Sigmoid colon (tissue), 7 donors: ENCODE data around the gene CDPF1. TPM values are rescaled to one million over a fixed set of nuclear protein-coding genes. Genes with fewer than 3 reads are reported as not detected.

Source experiments
- DNase-seq: peaks from one replicate; pipeline ENCODE4 v3.0.0-alpha.2; 2019
- H3K27ac ChIP-seq, 4 donors: fragments of 200-600 bp; sonication (generic); one replicate each; pipeline ENCODE4 v1.5.1; 2016 to 2019; ENCODE audit warnings: mild to moderate bottlenecking in 1 of 4
- H3K27me3 ChIP-seq, 3 donors: fragments of 200-600 bp; sonication (generic); one replicate each; pipeline ENCODE4 v1.5.1; 2019; ENCODE audit warnings: mild to moderate bottlenecking in 1 of 3
- H3K36me3 ChIP-seq, 4 donors: fragments of 200-600 bp; sonication (generic); one replicate each; pipeline ENCODE4 v1.5.1; 2016 to 2019
- H3K4me1 ChIP-seq, 4 donors: fragments of 200-600 bp; sonication (generic); one replicate each; pipeline ENCODE4 v1.5.1; 2017 to 2019
- H3K4me3 ChIP-seq, 4 donors: fragments of 200-600 bp; sonication (generic); one replicate each; pipeline ENCODE4 v1.5.1; 2017 to 2019; ENCODE audit warnings: mild to moderate bottlenecking in 2 of 4, moderate library complexity in 1 of 4
- H3K9me3 ChIP-seq, 4 donors: fragments of 200-600 bp in 3 of 4; sonication (generic) in 3 of 4; one replicate each; pipeline versions ENCODE4 v1.5.1 to v1.6.1; 2013 to 2019
- EP300 ChIP-seq, 4 donors: sonication (generic); formaldehyde crosslinking; IDR thresholded peaks; one replicate each; pipeline ENCODE4 v1.6.1; 2017; ENCODE audit warnings: antibody characterized with exemption in 4 of 4
- POLR2A ChIP-seq, 2 donors: fragments of 450-650 bp; IDR thresholded peaks; one replicate each; pipeline ENCODE4 v1.6.1; 2016; ENCODE audit warnings: antibody characterized with exemption in 2 of 2, mild to moderate bottlenecking in 2 of 2, moderate library complexity in 2 of 2
- POLR2AphosphoS5 ChIP-seq, 4 donors: sonication (generic); formaldehyde crosslinking; IDR thresholded peaks; one replicate each; pipeline ENCODE4 v1.6.1; 2017; ENCODE audit warnings: antibody characterized with exemption in 4 of 4
- WGBS, 2 donors: extraction: QIAGEN DNeasy Blood & Tissue Kit; methylation state at CpG; one replicate each; pipeline ENCODE4 v1.1.7; 2013; 5-methylcytosine and 5-hydroxymethylcytosine counted together
- intact Hi-C: fragments of 100-400 bp; cut with DNase I; formaldehyde crosslinking; loops from one replicate; pipeline ENCODE4 v1.15.1; 2023
- polyA plus RNA-seq, 3 donors: library from polyadenylated mRNA; stranded (reverse); fragments of 200-250 nt; gene quantifications; one replicate each; pipeline ENCODE4 v1.2.3, GENCODE V29; 2013
- total RNA-seq, 4 donors: library from RNA; depleted of rRNA; stranded (reverse); fragments of >200 nt; gene quantifications; one replicate each; pipeline ENCODE4 v1.1.0, GENCODE V29; 2016
- TF ChIP-seq, protein P1 (sequence below), 4 experiments: fragments of 450-650 bp in 3 of 4; fragments of 200-600 bp in 1 of 4; IDR thresholded peaks; one replicate each; pipeline ENCODE4 v1.5.1; 2016 to 2019; ENCODE audit warnings: antibody characterized with exemption in 4 of 4, mild to moderate bottlenecking in 3 of 4, moderate library complexity in 2 of 4
- donor health status: healthy with polysubstance abuse.
- donor health status: Bipolar disorder and iron deficiency.
- donor health status: healthy.

CDPF1 gene
- total and polyA plus RNA-seq, 7 donors = 7.9 to 18.9 (median 15.8) TPM

DNA sequence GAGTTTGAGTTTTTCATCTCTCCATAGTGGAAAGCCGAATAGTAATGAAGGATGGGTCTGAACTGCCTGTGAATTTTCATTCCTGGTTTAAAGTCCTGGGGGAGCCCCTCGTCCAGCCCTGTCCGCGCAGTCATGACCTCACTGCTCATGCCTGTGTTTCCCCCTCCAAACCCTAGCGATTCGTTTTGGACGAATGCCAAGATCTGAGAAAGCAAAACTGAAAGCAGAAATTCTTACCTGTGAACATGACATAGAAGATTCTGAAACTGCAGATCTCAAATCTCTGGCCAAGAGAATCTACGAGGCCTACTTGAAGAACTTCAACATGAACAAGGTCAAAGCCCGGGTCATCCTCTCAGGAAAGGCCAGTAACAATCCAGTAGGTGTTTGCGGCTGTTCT, 30.5 kb downstream of the CDPF1 start:
- no peak for DNase-seq
- H3K4me1 ChIP-seq = no peaks in the 10 kb centered on the region
- H3K9me3 ChIP-seq = no peaks in the 10 kb centered on the region
- H3K4me3 ChIP-seq = no peak overlapping the region
- 58 to 70% methylated on average over 10 of the region's 10 CpGs for WGBS, 2 donors
- no peak overlapping the region for H3K27ac ChIP-seq
- intact Hi-C loops = no loop called here
- TF ChIP-seq, protein P1, sequence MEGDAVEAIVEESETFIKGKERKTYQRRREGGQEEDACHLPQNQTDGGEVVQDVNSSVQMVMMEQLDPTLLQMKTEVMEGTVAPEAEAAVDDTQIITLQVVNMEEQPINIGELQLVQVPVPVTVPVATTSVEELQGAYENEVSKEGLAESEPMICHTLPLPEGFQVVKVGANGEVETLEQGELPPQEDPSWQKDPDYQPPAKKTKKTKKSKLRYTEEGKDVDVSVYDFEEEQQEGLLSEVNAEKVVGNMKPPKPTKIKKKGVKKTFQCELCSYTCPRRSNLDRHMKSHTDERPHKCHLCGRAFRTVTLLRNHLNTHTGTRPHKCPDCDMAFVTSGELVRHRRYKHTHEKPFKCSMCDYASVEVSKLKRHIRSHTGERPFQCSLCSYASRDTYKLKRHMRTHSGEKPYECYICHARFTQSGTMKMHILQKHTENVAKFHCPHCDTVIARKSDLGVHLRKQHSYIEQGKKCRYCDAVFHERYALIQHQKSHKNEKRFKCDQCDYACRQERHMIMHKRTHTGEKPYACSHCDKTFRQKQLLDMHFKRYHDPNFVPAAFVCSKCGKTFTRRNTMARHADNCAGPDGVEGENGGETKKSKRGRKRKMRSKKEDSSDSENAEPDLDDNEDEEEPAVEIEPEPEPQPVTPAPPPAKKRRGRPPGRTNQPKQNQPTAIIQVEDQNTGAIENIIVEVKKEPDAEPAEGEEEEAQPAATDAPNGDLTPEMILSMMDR (IDR thresholded peaks at IDR 0.05) = no peak
- TF ChIP-seq POLR2A (IDR thresholded peaks at IDR 0.05) (no peak), POLR2AphosphoS5 (IDR thresholded peaks at IDR 0.05) (no peak), EP300 (IDR thresholded peaks at IDR 0.05) (no peak)
- H3K27me3 ChIP-seq = no peaks in the 10 kb centered on the region
- peaks cover 5 to 82% (median 38%) of the 10 kb centered on the region in 4 donors for H3K36me3 ChIP-seq

DNA sequence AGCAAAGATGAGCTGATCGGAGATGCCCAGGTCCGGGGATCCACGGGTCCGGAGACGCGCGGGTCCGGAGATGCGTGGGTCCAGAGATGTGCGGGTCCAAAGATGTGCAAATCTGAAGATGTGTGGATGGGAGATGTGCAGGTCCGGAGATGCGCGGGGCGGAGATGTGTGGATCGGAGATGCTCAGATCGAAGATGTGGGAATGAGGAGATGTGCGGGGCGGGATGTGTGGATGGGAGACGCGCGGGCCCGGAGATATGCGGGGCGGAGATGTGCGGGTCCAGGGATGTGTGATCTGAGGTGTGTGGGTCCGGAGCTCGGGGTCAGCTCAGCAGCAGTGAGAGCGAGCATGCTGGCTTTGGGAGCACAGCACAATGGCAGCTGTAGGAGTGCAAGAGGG, 35.5 kb downstream of the CDPF1 start:
- Histone ChIP-seq H3K27me3 (no peaks in the 10 kb centered on the region), H3K36me3 (peaks cover 3 to 62% (median 22%) of the 10 kb centered on the region in 4 donors), H3K27ac (no peak overlapping the region), H3K9me3 (peaks cover 2 to 3% (median 2%) of the 10 kb centered on the region in 4 donors), H3K4me3 (no peak overlapping the region), H3K4me1 (no peaks in the 10 kb centered on the region)
- 96 to 99% methylated on average over 28 of the region's 28 CpGs for WGBS, 2 donors
- no peak for DNase-seq
- TF ChIP-seq, protein P1 (IDR thresholded peaks at IDR 0.05) = no peak
- TF ChIP-seq POLR2AphosphoS5 (IDR thresholded peaks at IDR 0.05) (no peak), POLR2A (IDR thresholded peaks at IDR 0.05) (no peak), EP300 (IDR thresholded peaks at IDR 0.05) (no peak)
- intact Hi-C loops = no loop called here

DNA sequence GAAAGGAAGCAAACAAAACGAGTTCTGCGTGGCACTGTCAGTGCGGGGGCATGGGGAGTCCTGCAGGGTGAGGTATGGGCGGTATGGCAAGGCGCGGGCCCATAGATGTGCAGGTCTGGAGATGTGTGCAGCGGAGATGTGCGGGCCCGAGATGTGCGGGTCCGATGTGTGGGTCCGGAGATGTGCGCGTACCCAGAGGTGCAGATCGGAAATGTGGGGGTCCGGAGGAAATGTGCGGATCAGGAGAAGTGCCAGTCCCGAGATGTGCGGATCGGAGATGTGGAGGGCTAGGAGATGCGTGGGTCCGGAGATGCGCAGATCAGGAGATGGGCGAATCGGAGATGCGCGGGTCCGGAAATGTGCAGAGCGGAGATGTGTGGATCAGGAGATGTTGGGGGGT, 35.9 kb downstream of the CDPF1 start:
- H3K27me3 ChIP-seq = no peaks in the 10 kb centered on the region
- no peak for TF ChIP-seq EP300 (IDR thresholded peaks at IDR 0.05)
- TF ChIP-seq, protein P1 (IDR thresholded peaks at IDR 0.05) = no peak
- intact Hi-C loops = no loop called here
- H3K27ac ChIP-seq = no peak overlapping the region
- H3K9me3 ChIP-seq = peaks cover 3 to 8% (median 7%) of the 10 kb centered on the region in 4 donors
- no peak overlapping the region for H3K4me3 ChIP-seq
- WGBS, 2 donors = 97% methylated on average over 29 of the region's 29 CpGs
- H3K36me3 ChIP-seq = peaks cover 5 to 62% (median 22%) of the 10 kb centered on the region in 4 donors
- H3K4me1 ChIP-seq = no peaks in the 10 kb centered on the region
- DNase-seq = no peak

DNA sequence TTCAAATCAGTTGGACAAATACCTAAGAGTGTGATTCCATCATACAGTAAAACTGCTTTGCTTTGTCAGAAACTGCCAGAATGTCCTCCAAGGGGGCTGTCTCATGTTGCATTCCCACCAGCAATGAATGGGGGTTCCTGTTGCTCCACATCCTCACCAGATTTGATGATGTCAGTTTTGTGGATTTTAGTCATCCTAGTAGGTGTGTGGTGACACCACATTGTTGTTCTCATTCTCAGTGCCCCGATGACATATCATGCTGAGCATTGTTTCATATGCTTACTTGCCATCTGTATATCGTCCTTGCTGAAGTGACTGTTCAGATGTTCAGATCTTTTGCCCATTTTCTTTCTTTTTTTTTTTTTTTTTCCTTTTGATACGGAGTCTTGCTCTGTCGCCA, 37.0 kb downstream of the CDPF1 start:
- no peak overlapping the region for H3K27ac ChIP-seq
- no peak for TF ChIP-seq EP300 (IDR thresholded peaks at IDR 0.05)
- no peaks in the 10 kb centered on the region for H3K4me1 ChIP-seq
- intact Hi-C loops = no loop called here
- 94 to 96% methylated on average over 4 of the region's 4 CpGs for WGBS, 2 donors
- DNase-seq = no peak
- peaks cover 6 to 15% (median 8%) of the 10 kb centered on the region in 4 donors for H3K9me3 ChIP-seq
- no peak overlapping the region for H3K4me3 ChIP-seq
- peaks cover 5 to 59% (median 17%) of the 10 kb centered on the region in 4 donors for H3K36me3 ChIP-seq
- no peaks in the 10 kb centered on the region for H3K27me3 ChIP-seq

DNA sequence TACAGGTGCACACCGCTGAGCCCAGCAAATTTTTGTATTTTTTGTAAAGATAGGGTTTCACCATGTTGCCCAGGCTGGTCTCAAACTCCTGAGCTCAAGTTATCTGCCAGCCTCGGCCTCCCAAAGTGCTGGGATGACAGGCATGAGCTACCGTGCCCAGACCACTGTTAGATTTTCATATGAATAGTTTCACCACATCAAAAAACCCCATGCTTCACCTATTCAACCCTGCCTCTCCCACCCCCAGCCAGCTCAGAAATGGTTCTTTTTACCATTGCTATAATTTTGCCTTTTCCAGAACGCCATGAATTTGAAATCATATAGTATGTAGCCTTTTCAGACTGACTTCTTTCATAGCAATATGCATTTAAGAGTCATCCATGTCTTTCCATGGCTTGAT, 37.9 kb downstream of the CDPF1 start:
- WGBS, 2 donors = 79 to 93% methylated on average over 4 of the region's 4 CpGs
- TF ChIP-seq POLR2AphosphoS5 (IDR thresholded peaks at IDR 0.05) (no peak), POLR2A (IDR thresholded peaks at IDR 0.05) (no peak)
- TF ChIP-seq, protein P1 (IDR thresholded peaks at IDR 0.05) = no peak
- intact Hi-C loops = no loop called here
- peaks cover 6 to 15% (median 8%) of the 10 kb centered on the region in 4 donors for H3K9me3 ChIP-seq
- H3K27me3 ChIP-seq = no peaks in the 10 kb centered on the region
- no peak overlapping the region for H3K27ac ChIP-seq
- no peak for DNase-seq
- no peaks in the 10 kb centered on the region for H3K4me1 ChIP-seq
- H3K4me3 ChIP-seq = no peak overlapping the region
- peaks cover 5 to 57% (median 18%) of the 10 kb centered on the region in 4 donors for H3K36me3 ChIP-seq
